ENCODE data around the gene C11orf54.

GRCh38 chr11:93765551-93765950 is 24.1 kb downstream of the C11orf54 start:
- TF ChIP-seq MAX (IDR thresholded peaks at IDR 0.05; ENCODE audit: low read depth, low read length) (no peak), POLR2A (IDR thresholded peaks at IDR 0.05; ENCODE audit: extremely low read depth, insufficient read length) (no peak), CTCF (IDR thresholded peaks at IDR 0.05; ENCODE audit: low read depth, low read length) (no peak)

Measured in NB4 (cell line).